OCI-LY7 (cell line): ENCODE results near the gene ZBTB9. TPM values are rescaled to one million over a fixed set of nuclear protein-coding genes. Genes with fewer than 3 reads are reported as not detected.
A peak's percentile ranks its signal among the peaks of the same experiment; 100 is the strongest.

Source experiments
- BruUV-seq: library from RNA; stranded (reverse); fragments of 400-500 nt; replicated peaks from 2 replicates; lab custom pipeline; 2021; lab: Mats Ljungman, UMichigan
- CTCF ChIA-PET: fragments of 300-600 bp; sonication (Branson Sonifier 250); formaldehyde crosslinking; loops from one replicate; lab custom pipeline; 2022; ENCODE audit warnings: antibody characterized with exemption; ENCODE audit not compliant: unreplicated experiment; lab: Charles Lee
- POLR2A ChIA-PET: fragments of 300-600 bp; sonication (Branson Sonifier 250); formaldehyde crosslinking; loops from one replicate; lab custom pipeline; 2022; ENCODE audit warnings: antibody characterized with exemption; lab: Charles Lee
- DNase-seq: peaks from one replicate; pipeline ENCODE4 v3.0.0-alpha.2; 2015; ENCODE audit warnings: low spot score
- H2AFZ ChIP-seq: fragments of 200-600 bp; sonication (generic), shearing (Covaris generic); 2 replicates; pipeline ENCODE4 v1.6.1; 2014; ENCODE audit warnings: mild to moderate bottlenecking, antibody characterized with exemption, low read length, moderate library complexity
- H3K27ac ChIP-seq: fragments of 200-600 bp; sonication (generic); 2 replicates; pipeline ENCODE4 v1.5.1; 2014; ENCODE audit warnings: mixed run types, low read depth, mild to moderate bottlenecking, moderate library complexity, low read length, inconsistent platforms; ENCODE audit not compliant: poor library complexity, severe bottlenecking
- H3K36me3 ChIP-seq: fragments of 200-600 bp; sonication (generic); 2 replicates; pipeline ENCODE4 v1.6.1; 2014; ENCODE audit warnings: mild to moderate bottlenecking, antibody characterized with exemption, low read length, moderate library complexity, mixed read lengths; ENCODE audit not compliant: insufficient read depth
- H3K4me1 ChIP-seq: fragments of 200-600 bp; sonication (generic); 2 replicates; pipeline ENCODE4 v1.5.1; 2014; ENCODE audit warnings: mild to moderate bottlenecking, low read length; ENCODE audit not compliant: insufficient read depth, poor library complexity, severe bottlenecking
- H3K4me2 ChIP-seq: fragments of 200-600 bp; sonication (generic); 2 replicates; pipeline ENCODE4 v1.6.1; 2014; ENCODE audit warnings: mild to moderate bottlenecking, low read length
- H3K4me3 ChIP-seq: fragments of 200-600 bp; sonication (generic); 2 replicates; pipeline ENCODE4 v1.5.1; 2014; ENCODE audit warnings: mild to moderate bottlenecking, low read depth, low read length; ENCODE audit not compliant: poor library complexity, severe bottlenecking
- H3K79me2 ChIP-seq: fragments of 200-600 bp; sonication (generic); 2 replicates; pipeline ENCODE4 v1.6.1; 2016; ENCODE audit warnings: low read depth, mild to moderate bottlenecking, low read length, moderate library complexity, mixed read lengths; ENCODE audit not compliant: insufficient read depth
- H3K9me2 ChIP-seq: fragments of 200-600 bp; sonication (generic); 2 replicates; pipeline ENCODE4 v1.6.1; 2016; ENCODE audit warnings: mild to moderate bottlenecking, low read length, mixed read lengths; ENCODE audit not compliant: insufficient read depth
- H3K9me3 ChIP-seq: fragments of 200-600 bp; sonication (generic); 2 replicates; pipeline ENCODE4 v1.6.1; 2014; ENCODE audit warnings: mild to moderate bottlenecking, mixed run types, low read length, mixed read lengths
- H4K20me1 ChIP-seq: fragments of 200-600 bp; sonication (generic); 2 replicates; pipeline ENCODE4 v1.6.1; 2014; ENCODE audit warnings: mild to moderate bottlenecking, antibody characterized with exemption, low read length, moderate library complexity, mixed read lengths; ENCODE audit not compliant: insufficient read depth
- CTCF ChIP-seq: fragments of 200-600 bp; sonication (generic); conservative IDR thresholded peaks from 2 replicates; pipeline ENCODE4 v1.5.1; 2014; ENCODE audit warnings: mild to moderate bottlenecking, antibody characterized with exemption, low read length, moderate library complexity, mixed read lengths
- EZH2phosphoT487 ChIP-seq: fragments of 200-600 bp; sonication (generic); IDR thresholded peaks from 2 replicates; pipeline ENCODE4 v1.6.1; 2018; ENCODE audit warnings: low read depth, borderline replicate concordance, mild to moderate bottlenecking, mixed run types, antibody characterized with exemption, low read length, moderate library complexity, mixed read lengths
- intact Hi-C: fragments of 100-400 bp; cut with micrococcal nuclease; formaldehyde crosslinking; loops from one replicate; pipeline ENCODE4 v1.10.0; 2022; ENCODE audit not compliant: unreplicated experiment
- total RNA-seq, 2 experiments: library from RNA; depleted of rRNA in 1 of 2; stranded (reverse); fragments of >200 nt in 1 of 2; shearing (Covaris generic) in 1 of 2; gene quantifications; 2 replicates each; pipeline ENCODE4 v1.2.3, GENCODE V29; 2014 to 2022

ZBTB9 gene
- total RNA-seq, 2 experiments from 2014 or later = 6.8 to 7.7 TPM

- no peaks in the 10 kb centered on the region for H3K9me2 ChIP-seq
- H3K4me2 ChIP-seq = peak overlapping the region; percentile 98
- no TSS peak for BruUV-seq
- peak overlapping the region; percentile 68 for H3K4me3 ChIP-seq
- DNase-seq = no peak
- H2AFZ ChIP-seq = no peak overlapping the region
- CTCF ChIA-PET = no interaction called here
- peaks cover 5% of the 10 kb centered on the region; the same call in 1 of the 2 replicates for H3K79me2 ChIP-seq
- TF ChIP-seq EZH2phosphoT487 (no peak), CTCF (no peak)
- intact Hi-C loops = no loop called here
- H3K9me3 ChIP-seq = no peaks in the 10 kb centered on the region
- peaks cover 29% of the 10 kb centered on the region for H3K36me3 ChIP-seq
- H3K27ac ChIP-seq = no peak overlapping the region
- H3K4me1 ChIP-seq = peaks cover 53% of the 10 kb centered on the region
- POLR2A ChIA-PET = interaction anchor here (0.6 kb wide), 1 partner anchor 18 kb away, joined by 5 read pairs; no protein-coding TSS in a partner anchor
- no peaks in the 10 kb centered on the region for H4K20me1 ChIP-seq
Measured at GRCh38 chr6:33433001-33433543, 21.3 kb upstream of the ZBTB9 start.

GRCh38 chr6:33433544-33434191, 20.7 kb upstream of the ZBTB9 start:
- BruUV-seq = no TSS peak
- ChIA-PET POLR2A (no interaction called here), CTCF (no interaction called here)
- Histone ChIP-seq H2AFZ (no peak overlapping the region), H3K36me3 (peaks cover 35% of the 10 kb centered on the region), H3K9me3 (no peaks in the 10 kb centered on the region), H4K20me1 (no peaks in the 10 kb centered on the region), H3K4me2 (no peak overlapping the region), H3K4me3 (no peak overlapping the region), H3K27ac (no peak overlapping the region), H3K4me1 (peaks cover 47% of the 10 kb centered on the region), H3K79me2 (peaks cover 5% of the 10 kb centered on the region; the same call in 1 of the 2 replicates), H3K9me2 (no peaks in the 10 kb centered on the region)
- DNase-seq = no peak
- intact Hi-C loops = no loop called here
- no peak for TF ChIP-seq EZH2phosphoT487

GRCh38 chr6:33434961-33435360, 19.4 kb upstream of the ZBTB9 start:
- H3K4me1 ChIP-seq = peaks cover 34% of the 10 kb centered on the region
- H3K9me3 ChIP-seq = no peaks in the 10 kb centered on the region
- no peak for DNase-seq
- H3K4me2 ChIP-seq = no peak overlapping the region
- intact Hi-C loops = no loop called here
- H2AFZ ChIP-seq = no peak overlapping the region
- TF ChIP-seq EZH2phosphoT487 (no peak), CTCF (no peak)
- H3K27ac ChIP-seq = no peak overlapping the region
- H3K9me2 ChIP-seq = no peaks in the 10 kb centered on the region
- H4K20me1 ChIP-seq = no peaks in the 10 kb centered on the region
- H3K79me2 ChIP-seq = peaks cover 3% of the 10 kb centered on the region; the same call in 1 of the 2 replicates
- peaks cover 43% of the 10 kb centered on the region for H3K36me3 ChIP-seq
- BruUV-seq = no TSS peak
- ChIA-PET CTCF (interaction anchor here (0.6 kb wide), 1 partner anchor 18 kb away, joined by 6 read pairs; no protein-coding TSS in a partner anchor), POLR2A (interaction anchor here (0.6 to 0.7 kb wide), 2 partner anchors 136 to 565 kb away, joined by 3 read pairs; no protein-coding TSS in a partner anchor)
- H3K4me3 ChIP-seq = no peak overlapping the region
